Measurements from ENCODE around the gene LRBA.

The LRBA gene

GRCh38 chr4:150375025-150375424 is 640.1 kb downstream of the LRBA start:
- Histone ChIP-seq H3K9me3 (no peaks in the 10 kb centered on the region), H3K4me1 (no peaks in the 10 kb centered on the region), H3K4me3 (no peak overlapping the region), H3K4me2 (no peak overlapping the region), H3K27ac (no peak overlapping the region), H4K20me1 (no peaks in the 10 kb centered on the region), H3K27me3 (no peaks in the 10 kb centered on the region), H3K36me3 (no peaks in the 10 kb centered on the region), H3K9ac (no peak overlapping the region)
- no peak for TF ChIP-seq Cebpa-rat (IDR thresholded peaks at IDR 0.05)

DNA sequence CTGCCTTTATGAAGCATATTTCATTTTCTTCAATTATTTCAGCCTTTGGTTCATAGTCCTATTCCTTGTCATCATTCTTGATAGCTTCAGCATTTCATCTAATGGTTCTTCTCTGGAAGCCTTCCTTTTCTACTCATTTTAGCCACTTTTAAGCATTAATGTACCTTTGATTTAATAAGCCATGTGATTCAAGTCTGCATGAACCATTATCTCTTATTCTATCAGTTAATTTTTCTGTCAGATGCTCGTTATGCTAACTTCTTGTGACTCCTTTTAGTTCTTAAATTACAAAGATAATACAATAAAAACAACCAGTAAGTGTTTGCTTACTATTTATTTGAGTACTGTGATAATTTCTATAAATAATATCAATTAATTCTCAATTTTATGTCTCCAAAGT is 643.2 kb downstream of the LRBA start:
- no peak for TF ChIP-seq Cebpa-rat (IDR thresholded peaks at IDR 0.05)
- H3K27ac ChIP-seq, result no peak overlapping the region
- H3K9me3 ChIP-seq, result no peaks in the 10 kb centered on the region
- no peaks in the 10 kb centered on the region for H3K27me3 ChIP-seq
- no peak overlapping the region for H3K9ac ChIP-seq
- no peaks in the 10 kb centered on the region for H3K4me1 ChIP-seq
- H3K4me2 ChIP-seq, result no peak overlapping the region
- no peaks in the 10 kb centered on the region for H4K20me1 ChIP-seq
- no peak overlapping the region for H3K4me3 ChIP-seq
- H3K36me3 ChIP-seq, result no peaks in the 10 kb centered on the region

GRCh38 chr4:150369434-150370380 is 645.4 kb downstream of the LRBA start:
- H3K27ac ChIP-seq, result no peak overlapping the region
- H3K4me3 ChIP-seq, result no peak overlapping the region
- H3K9ac ChIP-seq, result no peak overlapping the region
- no peaks in the 10 kb centered on the region for H3K9me3 ChIP-seq
- H4K20me1 ChIP-seq, result no peaks in the 10 kb centered on the region
- H3K4me2 ChIP-seq, result no peak overlapping the region
- no peak for TF ChIP-seq Cebpa-rat (IDR thresholded peaks at IDR 0.05)
- no peaks in the 10 kb centered on the region for H3K27me3 ChIP-seq
- no peaks in the 10 kb centered on the region for H3K4me1 ChIP-seq
- no peaks in the 10 kb centered on the region for H3K36me3 ChIP-seq

DNA sequence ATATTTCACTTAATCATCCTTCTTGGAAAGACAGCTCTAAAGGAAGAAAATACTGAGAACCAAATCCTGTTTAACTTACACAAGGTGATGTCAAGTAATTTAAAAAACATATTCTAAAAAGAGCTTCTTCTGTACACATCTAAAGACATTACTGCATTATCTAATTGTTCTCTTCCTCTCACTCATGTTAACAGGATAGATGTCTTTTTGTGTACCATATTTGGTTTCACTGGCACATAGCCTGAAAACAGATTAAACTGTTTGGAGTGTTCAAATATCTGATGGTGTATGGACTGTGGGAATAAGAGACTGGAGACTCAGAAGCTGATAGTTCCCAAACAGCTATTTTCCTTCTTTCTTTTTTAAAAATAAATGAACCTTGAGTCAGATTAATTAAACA is 646.4 kb downstream of the LRBA start:
- TF ChIP-seq Cebpa-rat (IDR thresholded peaks at IDR 0.05), result no peak
- Histone ChIP-seq H3K36me3 (no peaks in the 10 kb centered on the region), H4K20me1 (no peaks in the 10 kb centered on the region), H3K9ac (no peak overlapping the region), H3K4me1 (no peaks in the 10 kb centered on the region), H3K27me3 (no peaks in the 10 kb centered on the region), H3K4me3 (no peak overlapping the region), H3K4me2 (no peak overlapping the region), H3K9me3 (no peaks in the 10 kb centered on the region), H3K27ac (no peak overlapping the region)

- Histone ChIP-seq H3K4me1 (no peaks in the 10 kb centered on the region), H4K20me1 (no peaks in the 10 kb centered on the region), H3K9me3 (no peaks in the 10 kb centered on the region), H3K27ac (no peak overlapping the region), H3K27me3 (no peaks in the 10 kb centered on the region), H3K36me3 (no peaks in the 10 kb centered on the region), H3K9ac (no peak overlapping the region), H3K4me3 (no peak overlapping the region), H3K4me2 (no peak overlapping the region)
- TF ChIP-seq Cebpa-rat (IDR thresholded peaks at IDR 0.05), result no peak
These were observed 647.8 kb downstream of the LRBA start for GRCh38 chr4:150367326-150367725.

DNA sequence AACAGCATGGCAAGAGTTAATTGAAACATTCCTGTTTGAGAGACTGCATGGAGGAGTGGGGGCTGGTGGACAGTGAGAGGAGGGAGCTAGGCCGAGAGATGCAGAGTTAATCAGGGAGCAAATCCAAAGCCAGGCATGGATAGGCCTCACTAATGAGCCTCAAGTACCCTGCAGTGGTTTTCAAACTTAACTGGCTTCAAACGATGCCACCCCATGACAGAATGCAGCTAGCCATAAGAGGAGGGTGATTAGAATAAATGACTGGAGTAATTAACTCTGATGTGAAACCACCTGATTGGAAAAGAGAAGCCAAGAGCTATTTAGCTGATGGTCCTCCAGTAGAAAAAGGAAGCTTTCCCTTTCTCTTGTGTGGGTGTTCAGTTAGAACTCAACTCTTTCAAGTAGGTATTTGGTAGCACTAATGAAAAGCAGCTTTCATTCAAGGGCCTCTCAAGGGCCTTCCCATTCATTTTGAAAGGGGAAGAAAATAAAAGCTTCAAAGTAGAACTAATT is 648.5 kb downstream of the LRBA start:
- Histone ChIP-seq H3K9me3 (no peaks in the 10 kb centered on the region), H3K9ac (no peak overlapping the region), H4K20me1 (no peaks in the 10 kb centered on the region), H3K4me2 (no peak overlapping the region), H3K4me1 (no peaks in the 10 kb centered on the region), H3K27me3 (no peaks in the 10 kb centered on the region), H3K27ac (no peak overlapping the region), H3K4me3 (no peak overlapping the region), H3K36me3 (no peaks in the 10 kb centered on the region)
- TF ChIP-seq Cebpa-rat (IDR thresholded peaks at IDR 0.05), result no peak

DNA sequence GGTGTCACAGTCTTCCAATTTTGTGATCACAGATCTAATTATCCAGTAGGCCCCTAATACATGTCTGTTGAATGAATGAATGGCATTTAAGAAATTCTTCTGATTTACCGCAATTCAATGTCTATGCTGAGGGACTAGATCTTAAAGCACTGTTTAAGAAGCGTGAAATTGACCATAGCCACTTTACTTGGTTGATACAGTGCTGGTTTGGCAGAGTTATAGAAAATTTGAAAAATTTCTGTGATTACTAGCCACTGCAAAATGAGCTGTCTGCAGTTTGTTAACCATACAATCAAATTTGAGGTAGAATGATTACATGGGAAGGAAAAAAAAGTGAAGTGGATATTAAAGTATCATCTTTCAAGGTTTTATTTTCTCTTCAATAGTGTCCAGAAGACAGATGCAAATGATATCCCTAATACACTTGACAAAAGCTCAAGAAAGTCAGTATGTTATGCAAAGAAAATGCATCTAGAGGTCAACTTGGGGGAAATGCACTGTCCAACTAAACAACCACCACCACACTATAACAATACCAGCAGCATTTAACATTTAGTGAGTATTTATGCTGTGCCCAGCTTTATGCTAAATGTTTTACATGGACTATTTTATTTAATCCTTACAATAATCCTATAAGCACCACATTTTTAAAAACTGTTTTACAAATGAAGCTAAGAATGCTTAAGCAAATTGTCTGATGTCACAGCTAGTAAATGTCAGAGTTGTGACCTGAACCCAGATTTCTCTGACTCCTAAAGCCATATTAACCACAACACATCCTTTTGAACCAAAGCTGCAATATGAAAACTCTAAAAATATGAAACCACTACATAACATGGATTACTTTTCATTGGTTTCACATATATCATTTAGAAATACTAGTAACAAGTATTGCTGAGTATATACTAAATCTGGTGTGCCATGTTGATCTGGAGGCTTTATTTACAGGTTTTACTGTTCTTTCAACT is 651.1 kb downstream of the LRBA start:
- H3K4me2 ChIP-seq, result no peak overlapping the region
- no peak overlapping the region for H3K27ac ChIP-seq
- H3K9me3 ChIP-seq, result no peaks in the 10 kb centered on the region
- no peak overlapping the region for H3K4me3 ChIP-seq
- no peak for TF ChIP-seq Cebpa-rat (IDR thresholded peaks at IDR 0.05)
- no peaks in the 10 kb centered on the region for H3K27me3 ChIP-seq
- no peaks in the 10 kb centered on the region for H4K20me1 ChIP-seq
- H3K36me3 ChIP-seq, result no peaks in the 10 kb centered on the region
- no peaks in the 10 kb centered on the region for H3K4me1 ChIP-seq
- H3K9ac ChIP-seq, result no peak overlapping the region

DNA sequence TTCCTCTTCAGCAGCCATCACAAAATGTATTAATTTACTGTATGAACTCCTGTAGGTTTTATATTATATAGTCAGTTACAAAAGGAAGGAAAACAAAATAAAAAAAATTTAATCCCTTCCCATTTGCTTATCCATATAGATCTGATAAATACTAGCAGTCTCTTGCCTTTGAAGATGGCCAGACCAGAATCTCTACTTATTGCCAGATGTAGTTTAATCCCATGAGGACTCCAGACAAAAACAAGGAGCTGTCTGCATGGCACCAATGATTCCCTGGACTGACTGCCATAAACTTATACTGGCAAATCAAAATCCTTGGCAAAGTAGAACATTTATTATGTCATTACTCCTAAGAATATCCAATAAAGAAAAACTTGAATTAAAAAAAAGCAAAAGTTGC is 656.4 kb downstream of the LRBA start:
- Histone ChIP-seq H3K36me3 (no peaks in the 10 kb centered on the region), H3K4me1 (no peaks in the 10 kb centered on the region), H3K9me3 (no peaks in the 10 kb centered on the region), H3K27ac (no peak overlapping the region), H3K27me3 (no peaks in the 10 kb centered on the region), H3K9ac (no peak overlapping the region), H4K20me1 (no peaks in the 10 kb centered on the region), H3K4me2 (no peak overlapping the region), H3K4me3 (no peak overlapping the region)
- no peak for TF ChIP-seq Cebpa-rat (IDR thresholded peaks at IDR 0.05)

DNA sequence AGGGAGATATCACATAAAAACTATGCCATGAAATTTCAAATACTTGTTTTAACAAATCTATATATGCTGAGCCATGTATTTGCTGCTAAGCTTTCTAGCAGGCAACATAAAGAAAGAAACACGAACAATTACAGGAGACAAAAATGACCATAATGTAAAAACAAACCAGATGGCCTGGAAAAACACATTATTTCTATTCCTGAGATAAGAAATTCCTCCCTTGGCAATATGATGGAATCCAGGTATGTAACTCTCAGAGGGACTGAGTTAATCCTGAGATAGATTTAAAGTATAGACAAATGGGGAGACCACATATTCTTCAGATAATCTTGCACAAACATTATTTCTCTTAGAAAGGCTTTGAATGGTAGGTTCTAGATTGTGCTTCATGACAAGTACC is 657.3 kb downstream of the LRBA start:
- Histone ChIP-seq H3K4me1 (no peaks in the 10 kb centered on the region), H3K36me3 (no peaks in the 10 kb centered on the region), H3K27ac (no peak overlapping the region), H3K9me3 (no peaks in the 10 kb centered on the region), H3K4me2 (no peak overlapping the region), H3K9ac (no peak overlapping the region), H4K20me1 (no peaks in the 10 kb centered on the region), H3K27me3 (no peaks in the 10 kb centered on the region), H3K4me3 (no peak overlapping the region)
- no peak for TF ChIP-seq Cebpa-rat (IDR thresholded peaks at IDR 0.05)
